NCI-H2081 treated with DMSO at 0.1 percent for 48 hours (cell line): ENCODE measurements around the gene IL1F10.

Experiments used
- DNase-seq: peaks from one replicate; lab custom pipeline; 2025; lab: John Stamatoyannopoulos, UW

IL1F10 gene

DNA sequence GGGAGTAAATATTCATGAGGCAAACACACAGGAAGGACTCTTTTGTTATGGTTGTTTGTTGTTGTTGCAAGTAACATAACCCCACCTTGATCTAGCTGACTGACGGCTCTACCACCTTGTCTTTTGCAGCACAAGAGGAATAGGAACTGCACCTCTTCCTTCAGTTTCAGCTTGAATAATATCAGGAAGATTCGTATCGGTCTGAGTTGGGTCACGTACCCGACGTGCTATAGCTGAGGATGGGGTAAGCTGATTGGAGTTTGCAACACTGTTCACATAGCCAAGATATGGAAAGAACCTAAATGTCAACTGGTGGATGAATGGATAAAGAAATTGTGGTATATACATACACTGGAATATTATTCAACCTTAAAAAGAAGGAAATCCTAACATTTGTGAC lies 45.1 kb downstream of the IL1F10 start:
- DNase-seq = no peak

DNA sequence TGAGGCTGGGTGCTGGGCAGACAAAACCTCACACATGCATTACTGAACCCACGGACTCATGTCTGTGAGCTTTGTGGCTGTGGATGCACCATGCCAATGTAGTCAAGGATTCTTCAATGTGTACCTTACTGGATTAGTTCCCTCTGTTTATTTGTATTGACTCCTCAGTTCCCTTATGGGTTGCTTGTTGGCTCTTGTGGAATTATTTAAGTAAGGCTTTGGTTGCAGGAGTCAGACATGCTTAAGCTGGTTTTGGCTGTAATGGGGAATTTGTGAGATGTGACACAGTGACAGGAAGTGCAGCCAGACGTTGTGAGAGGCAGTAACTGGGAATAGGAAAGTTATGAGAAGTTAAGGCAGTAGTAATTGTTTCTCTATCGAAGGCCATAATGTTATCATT lies 46.0 kb downstream of the IL1F10 start:
- DNase-seq = no peak

DNA sequence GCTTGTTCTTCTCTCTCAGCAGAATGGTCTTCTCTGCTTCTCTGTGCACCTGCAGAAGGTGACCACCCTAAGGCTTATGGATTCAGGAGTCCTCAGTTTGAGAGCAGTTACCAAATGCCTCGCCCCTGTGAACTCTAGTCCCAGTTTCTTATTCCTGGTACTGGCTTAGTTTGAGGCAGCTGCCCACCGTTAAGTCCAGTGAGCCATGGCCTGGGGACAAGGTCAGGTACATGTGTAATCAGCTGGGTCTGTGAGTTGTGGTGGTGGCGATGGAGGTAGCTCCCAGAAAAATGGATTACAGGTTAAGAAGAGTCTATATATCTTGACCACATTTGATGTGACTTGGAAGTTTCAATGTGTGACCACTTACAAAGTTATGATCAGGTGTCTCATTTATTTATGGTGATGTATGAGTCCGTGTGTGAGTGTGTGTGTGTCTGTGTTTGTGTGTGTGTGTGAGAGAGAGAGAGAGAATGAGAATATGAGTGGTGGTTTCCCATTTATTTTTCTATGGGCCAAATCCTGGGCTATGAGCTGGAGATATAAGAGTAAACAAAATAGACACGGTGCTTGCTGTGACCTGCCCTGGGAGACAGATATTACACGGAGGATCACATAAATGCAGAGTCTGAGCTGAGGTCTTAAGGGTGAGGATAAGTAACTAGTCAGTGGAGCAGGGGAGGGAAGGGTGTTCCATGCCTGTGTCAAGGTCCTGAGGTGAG lies 46.6 kb downstream of the IL1F10 start:
- no peak for DNase-seq

DNA sequence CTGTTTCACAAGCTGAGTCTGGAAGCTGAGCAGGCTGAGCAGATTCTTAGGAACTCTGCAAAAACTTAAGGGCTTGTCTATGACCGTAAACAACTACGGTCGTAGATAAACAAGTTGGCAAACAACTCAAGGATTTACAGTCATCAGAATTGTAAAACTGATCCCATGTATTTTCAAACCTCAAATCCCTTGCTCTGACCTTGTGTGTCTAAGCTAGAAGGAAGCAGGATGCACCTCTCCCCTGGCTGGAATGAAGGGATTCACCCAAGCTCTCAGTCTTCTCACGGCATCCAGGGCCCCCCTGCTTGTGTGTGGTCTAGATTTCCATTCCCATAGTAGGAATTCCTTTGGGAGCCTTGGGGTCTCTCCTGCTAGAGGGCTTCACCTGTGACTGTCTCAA lies 47.2 kb downstream of the IL1F10 start:
- DNase-seq = no peak

- no peak for DNase-seq
These were observed 48.6 kb downstream of the IL1F10 start for GRCh38 chr2:113116100-113116958.

GRCh38 chr2:113117541-113118262 lies 49.9 kb downstream of the IL1F10 start:
- DNase-seq = no peak

GRCh38 chr2:113118263-113118657 lies 50.5 kb downstream of the IL1F10 start:
- DNase-seq = no peak

DNA sequence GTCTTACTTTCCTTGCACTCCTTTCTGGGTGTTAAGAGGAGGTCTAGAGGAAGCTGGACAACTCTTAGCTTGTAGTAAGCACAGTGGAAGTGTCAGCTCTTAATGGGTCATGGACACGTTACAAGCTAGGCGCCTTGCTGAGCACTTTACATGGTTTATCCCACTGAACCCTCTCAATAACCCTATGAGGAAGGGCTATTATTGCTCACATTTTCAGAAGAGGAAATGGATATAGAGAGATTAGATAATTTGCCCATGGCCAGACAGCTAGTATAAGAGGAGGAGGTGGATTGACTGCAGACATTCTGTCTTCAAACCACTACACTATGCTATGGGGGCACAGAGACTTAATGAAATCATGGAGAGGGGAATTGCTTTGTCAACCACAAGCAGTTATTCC lies 51.3 kb downstream of the IL1F10 start:
- no peak for DNase-seq

GRCh38 chr2:113120861-113121260 lies 53.1 kb downstream of the IL1F10 start:
- no peak for DNase-seq

DNA sequence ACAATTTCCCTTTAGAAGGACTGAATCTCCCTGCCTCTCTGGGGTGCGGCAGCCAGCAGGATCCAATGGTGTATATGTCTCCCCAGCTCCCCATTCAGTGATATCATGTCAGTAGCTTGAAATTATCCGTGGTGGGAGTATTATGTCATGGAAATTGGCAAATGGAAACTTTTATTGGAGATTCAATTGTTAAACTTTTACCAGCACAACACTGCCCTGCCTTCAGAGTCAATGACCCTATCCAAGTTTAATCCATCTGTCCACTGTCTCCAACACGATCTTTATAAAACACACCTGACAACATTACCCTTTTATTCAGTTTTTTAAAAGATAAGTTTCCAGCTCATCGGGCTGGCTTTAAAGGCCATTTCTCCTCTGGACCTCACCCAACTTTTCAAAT lies 54.6 kb downstream of the IL1F10 start:
- DNase-seq = no peak

GRCh38 chr2:113123726-113124125 lies 56.0 kb downstream of the IL1F10 start:
- DNase-seq = no peak

GRCh38 chr2:113124181-113124961 lies 56.6 kb downstream of the IL1F10 start:
- no peak for DNase-seq
